Endodermal cell (in vitro differentiated cells): Measurements from ENCODE around the gene PRKCE. TPM values are rescaled to one million over a fixed set of nuclear protein-coding genes. Genes with fewer than 3 reads are reported as not detected.
A peak's percentile ranks its signal among the peaks of the same experiment; 100 is the strongest.

ENCODE experiments used
- DNase-seq: peaks from one replicate; pipeline ENCODE4 v3.0.0-alpha.2; 2017
- H3K27ac ChIP-seq: 2 replicates; pipeline ENCODE4 v1.5.1; 2013; ENCODE audit warnings: mild to moderate bottlenecking, low read depth, low read length, moderate library complexity
- H3K27me3 ChIP-seq: 2 replicates; pipeline ENCODE4 v1.6.1; 2013; ENCODE audit warnings: mild to moderate bottlenecking, low read length, moderate library complexity; ENCODE audit not compliant: insufficient read depth, control insufficient read depth, poor library complexity, severe bottlenecking
- H3K36me3 ChIP-seq: 2 replicates; pipeline ENCODE4 v1.7.0; 2013; ENCODE audit warnings: mild to moderate bottlenecking, low read length, moderate library complexity; ENCODE audit not compliant: control insufficient read depth, insufficient read depth
- H3K4me1 ChIP-seq: one replicate; pipeline ENCODE4 v1.7.0; 2013; ENCODE audit warnings: low read length; ENCODE audit not compliant: control insufficient read depth, insufficient read depth
- H3K4me3 ChIP-seq: 2 replicates; pipeline ENCODE4 v1.5.1; 2013; ENCODE audit warnings: mild to moderate bottlenecking, low read length, moderate library complexity
- H3K9ac ChIP-seq: 2 replicates; pipeline ENCODE4 v1.6.1; 2013; ENCODE audit warnings: mild to moderate bottlenecking, low read length, moderate library complexity; ENCODE audit not compliant: poor library complexity, severe bottlenecking; ENCODE audit errors: extremely low read depth
- H3K9me3 ChIP-seq: 2 replicates; pipeline ENCODE4 v1.6.1; 2013; ENCODE audit warnings: mild to moderate bottlenecking, low read length, moderate library complexity; ENCODE audit not compliant: control insufficient read depth
- H3K27ac Mint-ChIP-seq: 2 replicates; pipeline ENCODE4 v1.8.0; 2020; ENCODE audit warnings: mixed read lengths
- H3K27me3 Mint-ChIP-seq: 2 replicates; pipeline ENCODE4 v1.8.0; 2021; ENCODE audit warnings: mild to moderate bottlenecking, mixed read lengths; ENCODE audit not compliant: insufficient read depth
- H3K36me3 Mint-ChIP-seq: 2 replicates; pipeline ENCODE4 v1.8.0; 2020; ENCODE audit warnings: low read depth, mixed read lengths
- H3K4me1 Mint-ChIP-seq: 2 replicates; pipeline ENCODE4 v1.8.0; 2020; ENCODE audit warnings: mixed read lengths
- H3K4me3 Mint-ChIP-seq: 2 replicates; pipeline ENCODE4 v1.8.0; 2020; ENCODE audit warnings: mild to moderate bottlenecking, moderate library complexity, mixed read lengths
- H3K9me3 Mint-ChIP-seq: 2 replicates; pipeline ENCODE4 v1.8.0; 2020; ENCODE audit warnings: mild to moderate bottlenecking, mixed read lengths
- CTCF ChIP-seq: fragments of 200-600 bp; sonication (generic); conservative IDR thresholded peaks from 2 replicates; pipeline ENCODE4 v1.5.0; 2021; ENCODE audit warnings: antibody characterized with exemption, mild to moderate bottlenecking
- WGBS, 2 experiments: methylation state at CpG; one replicate each; pipeline versions ENCODE4 v1.1.5 to v1.1.7; 2013; ENCODE audit warnings: missing lambda C conversion rate in 2 of 2, mixed read lengths in 1 of 2; ENCODE audit not compliant: insufficient coverage in 1 of 2, insufficient read length in 1 of 2; 5-methylcytosine and 5-hydroxymethylcytosine counted together
- total RNA-seq, 2 donors: library from RNA; stranded (reverse); fragmentation: NEBNext Ultra II Directional in 1 of 2; extraction: Animal tissue kit (Norgen Biotek cat#: 25700) in 1 of 2; gene quantifications; 2 replicates in 1 of 2; 3 replicates in 1 of 2; pipeline ENCODE4 v1.2.1, GENCODE V29; 2021

Gene PRKCE
- total RNA-seq, 2 donors from 2014 or later, result 1.4 to 1.7 TPM

DNA sequence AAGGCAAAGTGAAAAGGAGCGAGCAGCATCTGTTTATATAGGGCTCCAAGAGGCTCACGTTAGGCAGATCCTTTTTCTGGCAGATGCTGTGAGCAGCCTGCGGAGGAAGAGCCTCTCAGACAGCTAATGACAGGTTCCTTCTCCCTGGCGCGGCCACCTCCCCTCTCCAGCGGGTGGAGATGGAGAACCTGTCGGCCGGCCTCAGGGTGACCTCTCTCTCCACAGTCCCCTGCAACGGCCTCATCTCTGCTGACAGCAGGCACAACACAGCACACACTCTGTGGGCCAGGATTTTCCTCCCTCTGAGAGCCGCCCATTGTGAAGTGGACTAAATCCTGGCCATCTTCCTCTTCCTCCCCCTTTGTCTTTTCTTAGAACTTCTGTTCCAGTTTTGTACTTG, 119.8 kb downstream of the PRKCE start:
- Histone ChIP-seq H3K4me1 (peaks cover 4% of the 10 kb centered on the region), H3K36me3 (no peaks in the 10 kb centered on the region), H3K9me3 (no peaks in the 10 kb centered on the region), H3K27me3 (no peaks in the 10 kb centered on the region), H3K9ac (no peak overlapping the region), H3K27ac (no peak overlapping the region), H3K4me3 (no peak overlapping the region)
- Mint-ChIP-seq H3K4me3 (no peak overlapping the region), H3K4me1 (peaks cover 20% of the 10 kb centered on the region), H3K27me3 (peaks cover 11% of the 10 kb centered on the region), H3K36me3 (no peaks in the 10 kb centered on the region), H3K27ac (no peak overlapping the region), H3K9me3 (no peaks in the 10 kb centered on the region)
- 53 to 64% methylated on average over 4 to 10 of the region's 10 CpGs for WGBS, 2 experiments
- peak; percentile 23 for TF ChIP-seq CTCF
- peak; percentile 73 for DNase-seq

GRCh38 chr2:45772038-45772437, 120.6 kb downstream of the PRKCE start:
- TF ChIP-seq CTCF, result no peak
- H3K9ac ChIP-seq, result no peak overlapping the region
- no peak overlapping the region for H3K27ac Mint-ChIP-seq
- no peaks in the 10 kb centered on the region for H3K9me3 ChIP-seq
- no peak for DNase-seq
- WGBS, 2 experiments, result 44 to 50% methylated on average over 2 of the region's 2 CpGs
- H3K27me3 Mint-ChIP-seq, result peaks cover 11% of the 10 kb centered on the region
- H3K36me3 Mint-ChIP-seq, result no peaks in the 10 kb centered on the region
- no peak overlapping the region for H3K4me3 Mint-ChIP-seq
- H3K36me3 ChIP-seq, result no peaks in the 10 kb centered on the region
- no peaks in the 10 kb centered on the region for H3K27me3 ChIP-seq
- H3K9me3 Mint-ChIP-seq, result no peaks in the 10 kb centered on the region
- peaks cover 4% of the 10 kb centered on the region for H3K4me1 ChIP-seq
- no peak overlapping the region for H3K4me3 ChIP-seq
- peaks cover 20% of the 10 kb centered on the region for H3K4me1 Mint-ChIP-seq
- H3K27ac ChIP-seq, result no peak overlapping the region

DNA sequence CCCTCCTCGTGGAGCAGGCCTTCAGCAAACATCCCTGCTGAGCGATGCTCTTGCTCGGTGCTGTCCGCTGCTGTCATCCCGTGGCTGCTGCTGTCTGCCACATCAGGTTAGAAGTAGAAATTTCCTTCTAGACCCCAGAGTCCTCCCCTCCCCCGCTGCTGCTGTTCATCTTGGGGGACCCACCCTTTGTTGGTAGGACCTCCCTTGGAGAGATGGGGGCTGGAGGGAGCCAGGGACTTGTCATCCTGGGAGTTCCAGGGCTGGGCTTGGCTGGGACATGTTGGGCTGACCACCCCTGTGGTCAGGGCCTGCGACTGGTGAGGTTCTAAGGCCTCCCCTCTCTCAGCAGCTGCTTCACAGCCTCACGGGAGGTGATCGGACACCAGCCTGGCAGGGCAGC, 122.4 kb downstream of the PRKCE start:
- no peaks in the 10 kb centered on the region for H3K36me3 Mint-ChIP-seq

More for the DNA sequence above, 122.4 kb downstream of the PRKCE start:
- H3K4me1 ChIP-seq, result peaks cover 4% of the 10 kb centered on the region
- H3K9ac ChIP-seq, result no peak overlapping the region
- no peaks in the 10 kb centered on the region for H3K9me3 ChIP-seq
- TF ChIP-seq CTCF, result no peak
- no peaks in the 10 kb centered on the region for H3K27me3 ChIP-seq
- 91 to 95% methylated on average over 4 to 9 of the region's 9 CpGs for WGBS, 2 experiments
- Mint-ChIP-seq H3K9me3 (no peaks in the 10 kb centered on the region), H3K4me3 (no peak overlapping the region), H3K27me3 (peaks cover 8% of the 10 kb centered on the region), H3K4me1 (peaks cover 20% of the 10 kb centered on the region), H3K27ac (no peak overlapping the region)
- H3K36me3 ChIP-seq, result no peaks in the 10 kb centered on the region
- DNase-seq, result no peak
- no peak overlapping the region for H3K27ac ChIP-seq
- no peak overlapping the region for H3K4me3 ChIP-seq
